H9 (cell line): ENCODE data around the gene LTF. TPM values are rescaled to one million over a fixed set of nuclear protein-coding genes. Genes with fewer than 3 reads are reported as not detected.
A peak's percentile ranks its signal among the peaks of the same experiment; 100 is the strongest.

Experiments
- DNase-seq: peaks from one replicate; pipeline ENCODE4 v3.0.0-alpha.2; 2017
- H2AFZ ChIP-seq: one replicate; pipeline ENCODE4 v1.6.1; 2013; ENCODE audit warnings: mild to moderate bottlenecking, low read length, control low read depth, moderate library complexity
- H2AK5ac ChIP-seq: 2 replicates; pipeline ENCODE4 v1.6.1; 2013; ENCODE audit warnings: low read length, control low read depth, mixed read lengths; ENCODE audit not compliant: insufficient read length
- H2BK120ac ChIP-seq: one replicate; pipeline ENCODE4 v1.6.1; 2013; ENCODE audit warnings: low read depth, mild to moderate bottlenecking, low read length, control low read depth, inconsistent platforms; ENCODE audit not compliant: poor library complexity, severe bottlenecking
- H2BK12ac ChIP-seq: 2 replicates; pipeline ENCODE4 v1.6.1; 2013; ENCODE audit warnings: low read length, control low read depth, mixed read lengths, low read depth; ENCODE audit not compliant: insufficient read length
- H2BK15ac ChIP-seq: 2 replicates; pipeline ENCODE4 v1.6.1; 2013; ENCODE audit warnings: low read depth, low read length, control low read depth
- H2BK20ac ChIP-seq: one replicate; pipeline ENCODE4 v1.6.1; 2013; ENCODE audit warnings: low read depth, mild to moderate bottlenecking, low read length, control low read depth, inconsistent platforms; ENCODE audit not compliant: poor library complexity, severe bottlenecking
- H2BK5ac ChIP-seq: 2 replicates; pipeline ENCODE4 v1.6.1; 2013; ENCODE audit warnings: low read length, control low read depth, mixed read lengths; ENCODE audit not compliant: insufficient read length
- H3K14ac ChIP-seq: 2 replicates; pipeline ENCODE4 v1.6.1; 2013; ENCODE audit warnings: low read length, control low read depth; ENCODE audit not compliant: insufficient read depth
- H3K18ac ChIP-seq: 2 replicates; pipeline ENCODE4 v1.6.1; 2013; ENCODE audit warnings: low read depth, mild to moderate bottlenecking, mixed read lengths, low read length, control low read depth; ENCODE audit not compliant: insufficient read length
- H3K23ac ChIP-seq: 2 replicates; pipeline ENCODE4 v1.6.1; 2013; ENCODE audit warnings: low read length, control low read depth, mixed read lengths, low read depth; ENCODE audit not compliant: insufficient read length
- H3K23me2 ChIP-seq: 2 replicates; pipeline ENCODE4 v1.6.1; 2013; ENCODE audit warnings: low read depth, mild to moderate bottlenecking, mixed read lengths, low read length, control low read depth; ENCODE audit not compliant: insufficient read length, poor library complexity, severe bottlenecking
- H3K27ac ChIP-seq: 2 replicates; pipeline ENCODE4 v1.5.1; 2013; ENCODE audit warnings: low read length, control low read depth, mixed read lengths, low read depth; ENCODE audit not compliant: insufficient read length
- H3K27me3 ChIP-seq: 2 replicates; pipeline ENCODE4 v1.6.1; 2013; ENCODE audit warnings: low read length, control low read depth, inconsistent platforms; ENCODE audit not compliant: insufficient read depth
- H3K4ac ChIP-seq: 2 replicates; pipeline ENCODE4 v1.6.1; 2013; ENCODE audit warnings: low read depth, mild to moderate bottlenecking, control low read depth, inconsistent platforms, low read length, moderate library complexity
- H3K4me1 ChIP-seq: 2 replicates; pipeline ENCODE4 v1.6.1; 2013; ENCODE audit warnings: low read length, control low read depth, inconsistent platforms; ENCODE audit not compliant: insufficient read depth
- H3K4me2 ChIP-seq: 2 replicates; pipeline ENCODE4 v1.6.1; 2013; ENCODE audit warnings: low read length, control low read depth, mixed read lengths; ENCODE audit not compliant: insufficient read length, insufficient read depth
- H3K56ac ChIP-seq: 2 replicates; pipeline ENCODE4 v1.6.1; 2013; ENCODE audit warnings: low read depth, mild to moderate bottlenecking, mixed read lengths, low read length, control low read depth; ENCODE audit not compliant: insufficient read length
- H3K79me1 ChIP-seq: 2 replicates; pipeline ENCODE4 v1.6.1; 2013; ENCODE audit warnings: low read depth, mild to moderate bottlenecking, moderate library complexity, low read length, control low read depth, inconsistent platforms; ENCODE audit not compliant: insufficient read depth, poor library complexity, severe bottlenecking
- H3K79me2 ChIP-seq: 2 replicates; pipeline ENCODE4 v1.6.1; 2013; ENCODE audit warnings: low read length, control low read depth, inconsistent platforms; ENCODE audit not compliant: insufficient read depth
- H3K9ac ChIP-seq: 2 replicates; pipeline ENCODE4 v1.6.1; 2013; ENCODE audit warnings: low read length, control low read depth, mixed read lengths; ENCODE audit not compliant: insufficient read length; ENCODE audit errors: extremely low read depth
- H3K9me3 ChIP-seq: one replicate; pipeline ENCODE4 v1.6.1; 2013; ENCODE audit warnings: low read depth, low read length, inconsistent platforms; ENCODE audit not compliant: control insufficient read depth
- H3T11ph ChIP-seq: one replicate; pipeline ENCODE4 v1.6.1; 2013; ENCODE audit warnings: mild to moderate bottlenecking, low read length, control low read depth, inconsistent platforms
- H4K20me1 ChIP-seq: one replicate; pipeline ENCODE4 v1.6.1; 2013; ENCODE audit not compliant: control insufficient read depth, insufficient read length, insufficient read depth
- H4K5ac ChIP-seq: 2 replicates; pipeline ENCODE4 v1.6.1; 2013; ENCODE audit warnings: low read depth, mild to moderate bottlenecking, mixed read lengths, low read length, control low read depth; ENCODE audit not compliant: insufficient read length
- H4K8ac ChIP-seq: replicated peaks from 2 replicates; pipeline ENCODE4 v1.6.1; 2013; ENCODE audit warnings: low read length, control low read depth, mixed read lengths, low read depth; ENCODE audit not compliant: insufficient read length
- H4K91ac ChIP-seq: 2 replicates; pipeline ENCODE4 v1.6.1; 2013; ENCODE audit warnings: low read depth, mild to moderate bottlenecking, moderate library complexity, mixed read lengths, low read length, control low read depth; ENCODE audit not compliant: insufficient read length
- H3K27ac Mint-ChIP-seq, 3 experiments: 2 replicates in 2 of 3; 3 replicates in 1 of 3; pipeline ENCODE4 v1.8.0; 2020 to 2021; ENCODE audit warnings: mixed read lengths in 3 of 3, mild to moderate bottlenecking in 1 of 3, moderate library complexity in 1 of 3
- H3K27me3 Mint-ChIP-seq: 2 replicates; pipeline ENCODE4 v1.8.0; 2021; ENCODE audit warnings: low read depth, mild to moderate bottlenecking, moderate library complexity, mixed read lengths
- H3K36me3 Mint-ChIP-seq, 3 experiments: 2 replicates in 2 of 3; 3 replicates in 1 of 3; pipeline ENCODE4 v1.8.0; 2020 to 2021; ENCODE audit warnings: low read depth in 3 of 3, mixed read lengths in 3 of 3; ENCODE audit not compliant: insufficient read depth in 1 of 3
- H3K4me1 Mint-ChIP-seq, 2 experiments: 2 replicates each; pipeline ENCODE4 v1.8.0; 2020; ENCODE audit warnings: mixed read lengths in 2 of 2
- H3K4me3 Mint-ChIP-seq, 2 experiments: 2 replicates in 1 of 2; 3 replicates in 1 of 2; pipeline ENCODE4 v1.8.0; 2020 to 2021; ENCODE audit warnings: mild to moderate bottlenecking in 2 of 2, mixed read lengths in 2 of 2, moderate library complexity in 1 of 2
- H3K9me3 Mint-ChIP-seq, 2 experiments: 2 replicates in 1 of 2; 3 replicates in 1 of 2; pipeline ENCODE4 v1.8.0; 2020; ENCODE audit warnings: mild to moderate bottlenecking in 2 of 2, mixed read lengths in 2 of 2, moderate library complexity in 1 of 2
- WGBS: extraction: QIAGEN DNeasy Blood & Tissue Kit; methylation state at CpG from one replicate; pipeline ENCODE4 v1.1.7; 2013; ENCODE audit warnings: missing lambda C conversion rate, low lambda C conversion rate, mixed read lengths; ENCODE audit not compliant: insufficient read length; ENCODE audit errors: extremely low coverage; 5-methylcytosine and 5-hydroxymethylcytosine counted together
- total RNA-seq: library from RNA; stranded (reverse); gene quantifications from 2 replicates; pipeline ENCODE4 v1.2.1, GENCODE V29; 2021
- TF ChIP-seq, protein P1 (sequence below): fragments of 200-600 bp; sonication (generic); conservative IDR thresholded peaks from 3 replicates; pipeline ENCODE4 v1.8.0; 2021; ENCODE audit warnings: antibody characterized with exemption, mild to moderate bottlenecking

LTF gene
- total RNA-seq, 1 experiment from 2014 or later = not detected

DNA sequence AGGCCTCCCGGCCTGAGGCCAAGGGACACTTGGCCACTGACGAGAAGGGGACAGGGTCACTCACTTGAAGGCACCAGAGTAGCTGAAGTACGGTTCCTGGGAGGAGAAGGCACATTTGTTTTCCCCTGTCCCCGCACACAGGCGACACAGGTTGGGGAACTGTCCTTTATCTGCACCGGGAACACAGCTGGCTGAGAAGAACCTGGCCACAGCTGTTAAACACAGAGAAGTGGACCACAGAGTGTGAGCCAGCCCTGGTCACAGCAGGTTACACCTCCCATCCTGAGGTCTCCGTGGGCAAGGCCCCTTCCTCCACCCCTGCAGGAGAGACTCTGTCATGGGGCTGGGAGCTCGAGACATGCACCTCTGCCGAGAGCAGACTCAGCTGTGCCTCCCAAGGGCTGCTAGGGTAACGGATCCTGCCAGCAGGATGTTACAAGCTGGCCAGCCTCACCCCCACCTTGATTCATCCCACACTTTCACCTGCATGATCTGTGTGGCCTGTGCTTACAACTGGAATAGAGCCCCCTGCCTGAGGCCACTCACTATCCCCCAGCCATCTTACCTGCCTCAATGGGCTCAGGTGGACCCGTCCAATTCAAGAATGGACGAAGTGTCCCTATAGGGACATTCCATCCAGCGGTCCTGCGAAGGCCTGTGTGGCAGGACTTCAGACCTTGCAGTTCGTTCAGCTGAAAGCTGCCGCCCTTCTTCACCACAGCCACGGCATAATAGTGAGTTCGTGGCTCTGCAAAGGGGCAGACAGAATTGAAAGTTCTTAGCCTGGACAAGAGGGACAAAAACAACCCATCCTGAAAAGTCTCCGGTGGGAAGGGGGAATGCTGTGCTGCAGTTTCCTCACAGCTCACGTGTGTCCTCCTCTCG is 9.2 kb downstream of the LTF start:
- Histone ChIP-seq H2AK5ac (no peak overlapping the region), H3K4me2 (no peak overlapping the region), H3K23me2 (no peaks in the 10 kb centered on the region), H4K20me1 (no peaks in the 10 kb centered on the region), H2BK20ac (no peak overlapping the region), H4K91ac (no peak overlapping the region), H3T11ph (no peak overlapping the region), H3K9ac (no peak overlapping the region), H3K14ac (no peak overlapping the region), H3K27ac (no peak overlapping the region), H4K8ac (no peak overlapping the region), H3K4ac (no peak overlapping the region), H3K56ac (no peak overlapping the region), H3K4me1 (no peaks in the 10 kb centered on the region), H2AFZ (no peak overlapping the region), H3K79me2 (no peaks in the 10 kb centered on the region), H3K23ac (no peak overlapping the region), H3K27me3 (no peaks in the 10 kb centered on the region), H3K18ac (no peak overlapping the region), H2BK12ac (no peak overlapping the region), H3K9me3 (no peaks in the 10 kb centered on the region), H2BK15ac (no peak overlapping the region), H4K5ac (no peak overlapping the region), H2BK5ac (no peak overlapping the region), H2BK120ac (no peak overlapping the region), H3K79me1 (no peaks in the 10 kb centered on the region)
- H3K9me3 Mint-ChIP-seq = peaks cover 0 to 3% of the 10 kb centered on the region in 2 experiments; a peak in 1 of 5 replicates
- peak; percentile 12 for DNase-seq
- peaks cover 5% of the 10 kb centered on the region for H3K27me3 Mint-ChIP-seq
- H3K36me3 Mint-ChIP-seq = no peaks in the 10 kb centered on the region
- no peak overlapping the region for H3K4me3 Mint-ChIP-seq
- TF ChIP-seq, protein P1, sequence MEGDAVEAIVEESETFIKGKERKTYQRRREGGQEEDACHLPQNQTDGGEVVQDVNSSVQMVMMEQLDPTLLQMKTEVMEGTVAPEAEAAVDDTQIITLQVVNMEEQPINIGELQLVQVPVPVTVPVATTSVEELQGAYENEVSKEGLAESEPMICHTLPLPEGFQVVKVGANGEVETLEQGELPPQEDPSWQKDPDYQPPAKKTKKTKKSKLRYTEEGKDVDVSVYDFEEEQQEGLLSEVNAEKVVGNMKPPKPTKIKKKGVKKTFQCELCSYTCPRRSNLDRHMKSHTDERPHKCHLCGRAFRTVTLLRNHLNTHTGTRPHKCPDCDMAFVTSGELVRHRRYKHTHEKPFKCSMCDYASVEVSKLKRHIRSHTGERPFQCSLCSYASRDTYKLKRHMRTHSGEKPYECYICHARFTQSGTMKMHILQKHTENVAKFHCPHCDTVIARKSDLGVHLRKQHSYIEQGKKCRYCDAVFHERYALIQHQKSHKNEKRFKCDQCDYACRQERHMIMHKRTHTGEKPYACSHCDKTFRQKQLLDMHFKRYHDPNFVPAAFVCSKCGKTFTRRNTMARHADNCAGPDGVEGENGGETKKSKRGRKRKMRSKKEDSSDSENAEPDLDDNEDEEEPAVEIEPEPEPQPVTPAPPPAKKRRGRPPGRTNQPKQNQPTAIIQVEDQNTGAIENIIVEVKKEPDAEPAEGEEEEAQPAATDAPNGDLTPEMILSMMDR = no peak
- H3K4me1 Mint-ChIP-seq = no peaks in the 10 kb centered on the region
- H3K27ac Mint-ChIP-seq = 0 out of 7 replicates have a peak overlapping the region, but pooled peaks of 1 of the 3 experiments have one; percentile 34
- no CpG with 5 or more reads among the region's 21 CpGs for WGBS
